ENCODE measurements around the gene GGTA1.
A peak's percentile ranks its signal among the peaks of the same experiment; 100 is the strongest.
"Not testable (repeated sequence)": the region's sequence is repeated elsewhere in the genome, so short reads cannot be mapped to it uniquely, and the experiment has no call there.

The GGTA1 gene

DNA sequence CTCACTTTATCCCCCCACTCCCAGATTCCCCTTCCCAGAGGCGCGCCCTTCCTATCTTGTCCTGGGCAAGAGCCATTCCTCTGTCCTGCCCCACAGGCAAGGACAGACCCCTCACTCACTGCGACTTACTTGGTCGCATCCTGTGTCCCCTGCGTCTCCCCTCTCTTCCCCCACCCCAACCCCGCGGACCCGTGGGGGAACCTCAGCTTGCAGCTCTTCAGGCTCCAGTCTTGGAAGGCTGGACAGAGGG, 542 bp downstream of the GGTA1 start:
- DNase-seq (ENCODE audit: low spot score): no peak

DNA sequence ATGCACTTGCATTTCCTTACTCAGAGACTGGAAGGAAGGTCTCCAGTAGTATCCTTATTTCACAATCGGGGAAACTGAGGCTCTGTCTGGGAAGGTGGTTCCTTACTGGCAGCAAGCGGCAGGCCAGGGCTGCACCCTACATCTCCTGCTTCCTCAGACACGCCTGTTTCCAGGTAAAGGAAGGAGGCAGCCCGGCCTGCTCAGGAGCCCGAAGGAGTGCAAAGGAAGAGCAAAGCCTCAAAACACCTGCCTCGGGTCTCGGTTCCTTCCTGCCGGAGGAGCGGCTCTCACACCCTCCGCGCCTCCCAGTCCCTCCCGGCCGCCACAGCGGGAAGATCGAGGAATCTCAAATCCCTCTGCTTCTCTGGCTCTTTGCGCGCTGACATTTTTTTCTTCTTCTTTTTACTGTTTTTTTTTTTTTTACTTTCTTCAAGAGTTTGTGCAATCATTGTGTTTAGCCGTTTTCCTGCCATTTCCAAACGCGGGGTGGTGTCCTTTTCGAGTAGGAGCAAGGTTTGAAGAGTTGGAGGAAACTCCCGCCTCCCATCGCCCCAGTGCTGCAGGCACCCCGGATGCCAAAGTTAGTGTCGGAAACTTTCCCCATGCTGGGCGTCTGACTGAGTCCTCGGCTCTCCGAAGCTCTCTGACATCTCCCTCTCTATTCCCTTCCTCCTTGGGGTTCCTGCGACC, 1.0 kb downstream of the GGTA1 start:
- peak; percentile 14 for DNase-seq (ENCODE audit: low spot score)

DNA sequence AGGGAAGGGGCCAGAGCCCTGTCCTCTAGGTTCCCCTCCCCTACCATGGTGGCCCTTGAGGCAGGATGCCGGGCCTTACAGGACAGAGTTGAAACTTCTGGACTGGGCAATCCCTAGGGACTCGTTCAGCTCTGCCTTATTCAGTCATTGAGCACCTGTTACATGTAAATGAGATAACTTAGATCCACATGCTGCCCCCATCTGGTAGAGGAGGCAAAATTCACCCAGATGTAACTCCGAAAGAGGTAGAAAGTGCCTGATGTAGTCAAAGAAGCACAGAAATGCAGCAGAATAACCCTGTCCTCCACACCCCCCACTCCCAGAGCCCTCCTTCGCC, 1.5 kb downstream of the GGTA1 start:
- peak; percentile 85 for DNase-seq (ENCODE audit: low spot score)

DNA sequence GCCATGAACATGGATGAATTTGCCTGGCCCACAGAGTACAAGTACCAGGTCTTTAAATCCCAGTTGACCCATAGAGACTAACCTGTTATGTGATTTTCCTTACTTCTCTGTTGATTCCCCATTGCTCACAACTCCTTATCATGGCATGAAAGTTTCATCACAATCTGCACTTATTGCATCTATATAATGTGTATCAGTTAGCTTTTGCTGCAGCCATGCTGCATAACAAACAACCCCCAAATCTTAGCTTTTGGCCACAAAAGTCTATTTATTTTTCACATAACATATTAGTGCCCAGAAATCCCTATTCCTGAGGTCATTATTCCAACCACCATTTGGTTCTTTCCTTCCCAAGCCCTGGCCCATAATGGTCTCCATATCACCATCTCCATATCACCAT, 3.7 kb downstream of the GGTA1 start:
- no peak for DNase-seq (ENCODE audit: low spot score)

DNA sequence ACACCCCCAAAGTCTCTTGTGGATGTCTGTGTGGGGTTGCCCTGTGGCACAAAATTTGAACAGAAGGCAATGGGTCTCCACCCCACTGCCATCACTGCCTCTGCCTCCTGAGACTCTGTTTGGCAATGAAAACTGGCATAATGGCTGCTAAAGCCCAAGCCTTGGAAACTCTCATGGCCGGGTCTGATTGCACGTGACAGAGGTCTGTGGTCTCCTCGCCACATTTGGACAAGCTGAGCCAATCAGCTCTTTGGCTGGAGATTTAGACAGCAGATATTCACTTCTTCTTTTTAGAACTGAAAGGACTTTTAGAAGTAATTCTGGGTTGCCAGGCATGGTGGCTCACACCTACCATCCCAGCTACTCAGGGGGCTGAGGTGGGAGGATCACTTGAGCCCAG, 5.5 kb downstream of the GGTA1 start:
- DNase-seq (ENCODE audit: low spot score): no peak

DNA sequence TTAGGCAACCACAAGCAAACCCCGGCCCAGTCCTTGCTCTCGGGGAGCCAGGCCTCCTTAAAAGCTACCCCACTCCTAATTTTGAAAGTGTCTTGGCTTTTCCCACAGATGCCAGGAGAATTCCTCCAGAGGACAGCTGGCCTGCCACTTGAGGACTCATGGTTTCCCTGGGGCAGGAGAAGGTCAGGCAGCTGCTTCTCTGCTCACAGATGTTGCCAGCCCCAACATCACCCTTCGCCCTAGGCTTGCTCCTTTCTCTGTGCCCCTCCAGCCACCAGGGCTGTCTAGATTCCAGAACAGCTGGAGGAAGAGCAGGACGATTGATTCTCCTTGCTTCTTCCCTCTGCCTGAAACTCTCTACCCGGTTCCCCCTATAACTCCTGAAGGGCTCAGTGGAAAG, 8.5 kb downstream of the GGTA1 start:
- DNase-seq (ENCODE audit: low spot score): no peak

DNA sequence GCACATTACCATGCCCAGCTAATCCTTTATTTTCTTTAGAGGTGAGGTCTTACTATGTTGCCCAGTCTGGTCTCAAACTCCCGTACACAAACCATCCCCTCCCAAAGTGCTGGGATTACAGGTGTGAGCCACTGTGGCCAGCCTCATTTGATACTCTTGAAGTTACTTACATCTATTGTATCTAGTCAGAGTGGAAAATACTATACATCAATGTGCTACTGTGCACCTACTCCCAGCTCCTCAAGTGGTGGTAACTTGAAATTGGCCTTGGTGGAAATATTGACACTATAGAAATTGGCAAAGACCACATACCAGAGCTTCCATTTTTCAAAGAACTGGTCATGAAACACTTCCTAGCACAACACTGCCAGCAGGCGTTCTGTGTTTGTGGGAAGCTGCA, 10.3 kb downstream of the GGTA1 start:
- no peak for DNase-seq (ENCODE audit: low spot score)

DNA sequence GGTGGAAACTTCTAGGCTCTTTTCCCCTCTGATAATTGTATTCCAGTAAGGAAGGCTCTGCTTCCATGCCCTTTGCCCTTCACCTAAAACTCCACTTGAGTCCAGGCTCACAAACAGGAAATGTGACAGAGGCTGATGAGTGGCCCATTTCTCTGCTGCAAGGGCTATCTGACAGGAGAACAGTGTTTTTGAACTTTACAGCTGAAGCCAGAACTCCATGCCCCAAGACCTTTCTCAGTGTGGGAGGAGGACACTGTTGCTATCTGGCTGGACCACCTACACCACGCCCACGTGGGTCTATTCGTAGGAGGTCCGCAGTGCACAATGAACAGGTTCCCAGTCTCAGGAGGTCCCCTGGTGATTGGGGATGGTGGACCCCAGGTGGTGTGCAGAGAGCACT, 13.6 kb downstream of the GGTA1 start:
- DNase-seq (ENCODE audit: low spot score): no peak

DNA sequence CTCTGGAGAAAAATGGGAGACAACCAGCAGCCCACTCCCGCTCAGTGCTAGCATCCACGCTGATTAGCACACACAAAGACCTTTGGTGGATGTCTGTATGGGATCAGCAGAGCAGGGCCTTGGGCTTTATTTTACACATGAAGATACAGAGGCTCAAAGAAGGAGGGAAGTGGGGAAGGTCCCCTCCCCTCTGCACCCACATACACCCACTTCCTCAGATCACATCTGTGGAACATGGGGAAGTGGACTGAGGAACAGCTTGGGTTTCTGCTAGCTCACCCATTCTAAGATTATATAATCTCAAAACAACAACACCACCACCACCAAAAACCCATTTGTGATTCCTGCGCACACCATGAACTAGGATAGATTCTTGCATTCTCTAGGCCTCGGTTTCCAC, 14.0 kb downstream of the GGTA1 start:
- DNase-seq (ENCODE audit: low spot score): no peak

DNA sequence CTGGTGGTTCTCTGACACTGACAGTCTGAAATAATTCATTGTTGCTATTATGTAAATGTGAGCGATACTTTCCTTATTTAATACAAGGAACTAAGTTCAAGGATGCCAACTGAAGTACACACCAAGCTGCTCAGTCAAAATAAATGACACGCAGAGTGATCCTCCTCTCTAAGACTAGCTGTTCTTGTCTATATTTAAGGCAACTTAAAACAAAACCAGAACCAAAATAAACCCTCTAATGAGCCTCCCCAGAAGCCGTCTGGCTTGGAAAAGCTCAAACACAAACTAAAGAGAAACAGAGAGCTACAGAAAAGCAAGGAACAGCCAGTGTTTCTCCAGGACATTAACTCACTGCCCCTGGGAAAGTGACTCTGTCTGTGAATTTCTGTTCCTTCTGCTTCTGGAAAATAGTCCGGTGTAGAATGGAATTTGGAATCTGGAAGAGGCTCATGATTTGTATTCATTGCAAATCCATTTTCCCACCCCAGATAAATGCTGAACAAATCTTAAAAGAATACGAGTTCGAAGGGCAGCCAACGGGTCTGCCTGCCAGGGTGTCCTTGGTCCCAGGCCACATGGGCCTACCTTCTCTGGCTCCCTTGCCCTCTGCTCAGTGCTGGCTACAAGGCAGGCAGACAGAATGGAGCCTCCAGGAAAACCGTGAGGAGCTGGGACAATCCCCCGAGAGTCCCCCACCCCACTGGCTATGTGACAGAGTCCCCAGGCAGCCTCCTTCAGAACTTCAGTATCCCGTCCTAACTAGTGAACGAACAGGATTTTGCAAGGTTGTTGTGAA, 14.8 kb downstream of the GGTA1 start:
- no peak for DNase-seq (ENCODE audit: low spot score)

DNA sequence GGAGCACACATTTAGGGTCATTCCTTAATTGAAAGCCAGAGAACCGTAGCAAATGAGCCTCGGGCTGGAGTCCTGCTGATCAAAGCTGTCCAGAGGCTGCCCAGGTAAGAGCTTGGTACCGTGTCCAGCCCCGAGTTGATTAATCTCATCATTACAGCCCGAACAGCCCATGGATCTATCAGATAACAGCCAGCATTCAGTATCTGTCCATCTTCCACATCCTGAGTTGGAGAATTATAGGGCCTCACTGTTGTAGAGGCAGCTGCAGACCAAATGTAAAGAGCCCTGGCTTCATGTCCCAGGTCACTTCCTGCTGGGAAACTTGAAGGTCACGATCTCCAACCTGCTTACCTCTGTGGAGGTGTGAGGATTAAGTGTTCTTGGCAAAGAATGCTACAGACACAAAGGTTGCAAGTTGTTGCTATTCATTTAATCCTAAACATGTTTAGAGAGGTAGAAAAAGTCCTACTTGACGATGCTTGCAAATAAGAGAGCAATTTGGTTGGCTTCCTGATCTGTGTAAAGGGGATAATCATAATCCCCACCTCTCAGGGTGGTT, 16.1 kb downstream of the GGTA1 start:
- DNase-seq (ENCODE audit: low spot score): no peak

DNA sequence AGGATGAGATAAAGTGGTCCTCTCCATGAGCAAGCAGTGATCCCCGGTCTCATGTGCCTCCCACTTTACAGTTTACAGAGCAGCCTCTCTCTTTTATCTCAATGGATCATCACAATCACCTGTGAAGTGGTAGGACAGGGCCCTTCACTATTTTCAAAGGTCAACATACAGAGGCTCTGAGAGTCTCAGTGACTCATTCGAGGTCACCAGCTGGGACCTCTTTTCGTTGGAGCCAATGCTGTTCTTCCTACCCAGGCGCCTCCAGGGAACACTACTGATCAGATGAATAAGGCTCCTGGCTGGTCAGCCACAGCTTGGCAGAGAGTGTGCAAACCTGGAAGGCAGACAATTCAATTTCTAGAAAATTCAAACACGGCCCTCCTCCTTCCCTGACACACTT, 16.6 kb downstream of the GGTA1 start:
- DNase-seq (ENCODE audit: low spot score): peak; percentile 6

DNA sequence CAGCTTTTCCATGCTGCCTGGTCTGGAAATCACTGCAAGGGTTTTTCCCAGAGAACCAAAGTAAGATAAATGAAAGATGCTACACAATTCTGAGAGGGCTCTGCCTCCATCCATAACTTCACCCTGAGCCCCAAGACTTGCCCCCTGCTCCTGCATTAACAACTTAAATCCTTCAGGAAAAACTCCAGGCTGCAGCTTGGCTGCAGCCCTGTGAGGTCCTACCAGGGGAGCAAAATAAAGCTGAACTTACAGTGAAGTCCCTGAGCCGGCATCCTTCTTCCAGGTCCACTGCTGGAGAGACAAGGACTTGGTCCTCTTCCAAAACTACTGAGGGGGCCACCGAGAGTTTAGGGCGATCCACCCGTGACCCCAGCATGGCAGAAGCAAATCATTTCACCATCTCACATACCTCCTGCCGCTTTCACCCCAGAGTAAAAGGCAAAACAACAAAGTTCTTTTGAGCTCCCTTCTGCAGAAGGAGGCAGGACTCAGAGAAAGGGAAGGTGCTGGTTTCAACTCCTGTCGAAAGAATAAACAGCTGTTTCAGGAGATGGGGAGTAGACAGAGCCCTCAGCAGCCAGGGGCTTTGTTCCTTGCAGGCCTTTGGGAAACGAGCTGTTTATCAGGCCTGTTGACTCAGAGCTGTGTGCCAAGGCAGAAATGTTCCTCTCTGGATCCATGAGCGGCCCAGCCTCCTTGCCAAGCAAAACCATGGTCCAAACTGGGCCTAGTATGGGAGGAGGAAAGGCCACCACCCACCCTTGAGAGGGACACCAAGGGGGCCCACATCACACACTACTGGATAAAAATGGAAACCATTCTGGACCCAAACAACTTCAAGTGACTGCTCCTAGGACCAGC, 20.6 kb downstream of the GGTA1 start:
- no peak for DNase-seq (ENCODE audit: low spot score)

DNA sequence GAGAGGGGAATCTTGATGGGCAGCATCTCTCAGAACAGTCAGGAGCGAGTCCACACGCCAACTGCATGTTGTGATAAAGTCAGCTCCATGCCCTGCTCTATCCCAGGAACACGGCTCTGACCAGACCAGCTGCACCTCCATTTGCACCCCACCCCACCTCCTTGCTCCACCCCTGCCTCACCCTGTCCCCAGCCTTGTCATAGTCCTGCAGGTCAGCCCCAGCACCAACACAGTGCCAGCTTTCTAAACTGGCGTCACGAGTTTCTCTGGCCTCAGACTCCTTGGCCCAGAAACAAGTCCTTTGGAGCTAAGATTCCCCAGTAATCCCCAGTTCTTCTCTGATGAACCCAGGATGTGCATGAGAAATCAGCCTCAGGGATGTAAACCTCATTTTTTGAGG, 23.5 kb downstream of the GGTA1 start:
- no peak for DNase-seq (ENCODE audit: low spot score)

DNA sequence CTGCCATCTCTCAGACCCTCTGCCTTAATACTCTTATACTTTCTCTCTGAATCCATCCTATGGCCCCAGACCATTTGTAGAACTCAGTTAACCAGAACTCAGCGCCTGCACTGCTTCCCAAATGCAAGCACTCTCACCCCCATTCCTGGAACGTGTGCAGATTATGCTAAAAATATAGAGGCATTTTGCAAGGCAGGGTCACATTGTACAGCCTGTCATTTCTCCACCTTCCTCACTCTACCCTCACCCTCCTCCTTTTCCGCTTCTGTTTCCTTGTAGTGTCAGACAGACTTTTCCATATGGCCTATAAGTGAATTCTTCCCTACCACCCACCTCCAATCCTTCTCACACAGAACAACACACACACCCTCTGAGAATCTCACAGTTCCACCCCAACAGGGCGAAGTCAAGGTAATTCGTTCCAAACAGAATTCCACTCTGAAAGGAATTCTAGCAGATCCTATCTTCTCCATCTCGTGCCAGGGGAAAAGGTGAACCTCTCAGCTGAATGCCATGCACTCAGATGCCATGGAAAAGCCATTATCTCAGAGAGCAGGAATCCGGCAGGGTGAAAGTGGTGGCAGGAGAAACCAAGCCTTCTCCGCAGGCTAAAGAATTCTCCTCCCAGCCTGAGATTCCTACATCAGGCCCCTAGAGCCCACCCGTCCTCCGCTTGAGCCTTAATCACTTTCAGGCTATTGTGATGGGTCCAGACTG, 25.3 kb downstream of the GGTA1 start:
- no peak for DNase-seq (ENCODE audit: low spot score)

DNA sequence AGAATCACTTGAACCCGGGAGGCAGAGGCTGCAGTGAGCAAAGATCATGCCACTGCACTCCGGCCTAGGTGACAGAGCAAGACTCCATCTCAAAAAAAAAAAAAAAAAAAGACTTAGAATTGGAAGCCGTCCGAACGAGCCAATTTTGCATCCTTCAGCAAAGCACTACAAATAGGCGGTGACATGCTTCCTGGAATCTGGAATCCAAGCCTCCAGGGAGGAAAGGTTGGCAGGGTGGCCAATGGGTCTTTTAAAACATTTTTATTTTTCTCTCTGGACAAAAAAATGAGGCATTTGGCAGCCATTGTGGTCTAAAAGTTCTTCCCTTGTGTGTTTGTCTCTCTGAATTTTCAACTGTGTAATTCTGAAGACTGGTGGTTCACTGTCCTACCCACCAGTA, 26.4 kb downstream of the GGTA1 start:
- DNase-seq (ENCODE audit: low spot score): no peak

DNA sequence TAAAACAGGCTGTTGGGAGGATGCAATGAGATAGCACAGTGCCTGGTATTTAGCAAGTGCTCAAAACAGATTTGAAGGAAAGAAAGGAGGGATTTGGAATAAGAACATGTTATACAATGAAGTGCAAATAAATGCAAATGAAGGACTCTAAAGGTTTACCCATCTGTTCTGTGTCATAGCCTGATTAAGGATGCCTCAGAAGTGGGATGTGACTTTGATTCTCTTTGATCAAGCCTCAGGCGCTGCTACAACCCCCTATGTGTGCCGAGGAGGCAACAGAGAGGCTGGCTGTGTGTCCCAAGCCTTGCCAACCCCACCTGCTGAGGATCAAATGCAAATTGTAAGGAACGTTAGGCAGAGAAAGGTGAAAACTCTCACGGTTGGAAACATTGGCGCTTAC, 27.2 kb downstream of the GGTA1 start:
- DNase-seq (ENCODE audit: low spot score): no peak

DNA sequence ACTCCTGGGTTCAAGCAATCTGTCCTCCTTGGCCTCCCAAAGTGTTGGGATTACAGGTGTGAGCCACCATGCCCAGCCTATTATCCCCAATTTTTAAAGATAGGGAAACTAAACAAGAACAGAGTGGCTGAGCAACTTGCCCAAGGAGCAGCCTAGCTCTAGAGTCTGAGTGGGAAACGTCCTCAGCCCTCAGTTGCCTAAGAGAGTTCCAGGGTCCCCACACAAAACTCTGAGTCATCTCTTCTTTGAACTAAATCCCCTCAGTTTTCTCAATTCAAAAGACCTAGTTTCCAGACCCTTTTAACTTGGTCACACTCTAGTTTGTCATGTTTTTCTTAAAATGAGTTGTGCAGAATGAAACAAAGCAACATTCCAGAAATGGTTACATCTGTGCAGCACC, 33.5 kb downstream of the GGTA1 start:
- DNase-seq (ENCODE audit: low spot score): no peak

DNA sequence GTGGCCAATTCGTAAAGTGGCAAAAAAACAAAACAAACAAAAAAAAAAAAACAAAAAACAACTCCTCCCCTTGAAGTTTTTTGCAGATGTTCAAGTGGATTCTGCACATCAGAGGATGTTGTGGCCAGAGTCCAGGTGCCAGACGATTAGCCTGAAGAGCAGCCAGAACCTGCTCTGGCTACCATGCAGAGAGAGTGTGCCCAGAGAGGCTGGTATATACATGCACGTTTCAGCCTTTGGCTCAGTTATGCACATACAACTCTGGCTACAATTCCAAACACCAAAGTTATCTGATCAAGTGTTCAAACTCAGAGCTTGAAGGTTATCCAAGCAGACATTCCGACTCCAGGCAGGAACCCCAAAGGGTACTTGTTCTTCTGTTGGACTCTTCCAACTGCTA, 34.7 kb downstream of the GGTA1 start:
- no peak for DNase-seq (ENCODE audit: low spot score)

DNA sequence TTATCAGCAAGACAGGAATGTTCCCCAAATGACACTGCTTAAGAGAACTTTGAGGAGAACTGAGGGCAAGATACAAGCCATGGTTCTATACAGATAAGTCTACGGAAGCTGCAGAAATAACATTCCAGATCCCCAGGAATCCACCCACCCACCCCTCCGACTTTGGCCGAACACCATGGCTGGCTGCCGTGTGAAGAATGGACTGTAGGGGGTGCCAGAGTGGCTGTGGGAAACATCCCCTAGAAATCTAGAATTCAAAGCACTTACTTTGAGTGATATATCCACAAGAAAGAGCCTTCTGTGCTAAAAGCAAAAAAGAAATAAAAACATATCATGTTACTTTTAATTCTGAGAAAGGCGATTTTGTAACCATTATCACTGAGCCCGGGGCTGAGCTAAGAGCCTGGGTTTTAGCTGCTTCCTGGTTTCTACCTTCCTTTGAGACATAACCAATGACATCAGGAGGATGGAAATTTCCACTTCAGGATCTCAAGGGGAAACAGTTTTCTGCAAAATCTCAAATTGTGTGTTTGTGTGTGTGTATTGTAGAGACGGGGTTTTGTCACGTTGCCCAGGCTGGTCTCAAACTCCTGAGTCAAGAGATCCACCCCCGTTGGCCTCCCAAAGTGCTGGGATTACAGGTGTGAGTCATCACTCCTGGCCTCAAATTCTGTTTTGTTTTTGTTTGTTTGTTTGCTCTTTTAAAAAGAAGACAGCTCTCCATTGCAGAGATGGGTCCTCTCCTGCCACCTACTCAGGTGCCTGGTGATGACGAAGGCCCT, 36.4 kb downstream of the GGTA1 start:
- DNase-seq (ENCODE audit: low spot score): no peak

DNA sequence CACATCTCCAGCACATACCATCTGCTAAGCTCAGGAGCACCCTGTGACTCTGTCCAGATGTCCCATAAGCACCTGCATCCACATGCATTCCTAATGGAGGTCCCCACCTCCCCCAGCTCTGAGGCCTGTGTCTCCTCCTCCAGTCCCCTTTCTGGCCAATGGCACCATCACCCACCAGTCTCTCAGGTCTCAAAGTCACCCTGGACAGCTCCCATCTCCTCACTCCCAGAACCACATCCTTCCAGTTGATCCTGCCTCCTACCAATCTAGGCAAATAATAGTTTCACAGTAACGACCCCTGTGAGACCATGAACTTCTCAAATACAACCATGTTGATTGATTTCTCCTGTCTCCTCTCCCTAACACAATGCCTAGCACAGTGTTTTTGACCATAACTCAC, 40.1 kb downstream of the GGTA1 start:
- no peak for DNase-seq (ENCODE audit: low spot score)

DNA sequence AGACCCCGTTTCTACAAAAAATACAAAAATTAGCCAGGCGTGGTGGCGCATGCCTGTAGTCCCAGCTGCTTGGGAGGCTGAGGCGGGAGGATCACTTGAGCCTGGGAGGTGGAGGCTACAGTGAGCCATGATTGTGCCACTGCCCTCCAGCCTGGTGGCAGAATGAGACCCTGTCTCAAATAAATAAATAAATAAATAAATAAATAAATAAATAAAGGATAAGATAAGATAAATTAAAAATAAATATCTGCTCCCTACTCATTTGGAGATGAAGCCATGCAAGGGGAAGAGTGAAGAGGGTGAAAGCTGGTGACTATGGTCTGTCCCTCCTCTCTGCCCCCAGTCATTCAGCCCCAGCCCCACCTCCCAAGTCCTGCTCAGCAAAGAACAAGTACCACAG, 41.2 kb downstream of the GGTA1 start:
- not testable (repeated sequence) for DNase-seq (ENCODE audit: low spot score)

Measured in kidney tubule cell (primary cell).